Measurements from ENCODE around the gene LRCH1. TPM values are rescaled to one million over a fixed set of nuclear protein-coding genes. Genes with fewer than 3 reads are reported as not detected.
"Not testable (repeated sequence)": the region's sequence is repeated elsewhere in the genome, so short reads cannot be mapped to it uniquely, and the experiment has no call there.

LRCH1 gene
- total RNA-seq, 1 donor = 6.9 TPM

GRCh38 chr13:46509981-46510380 lies 43.0 kb upstream of the LRCH1 start:
- DNase-seq (ENCODE audit: insufficient read length, low spot score, missing footprints) = no peak
- TF ChIP-seq, protein P1, sequence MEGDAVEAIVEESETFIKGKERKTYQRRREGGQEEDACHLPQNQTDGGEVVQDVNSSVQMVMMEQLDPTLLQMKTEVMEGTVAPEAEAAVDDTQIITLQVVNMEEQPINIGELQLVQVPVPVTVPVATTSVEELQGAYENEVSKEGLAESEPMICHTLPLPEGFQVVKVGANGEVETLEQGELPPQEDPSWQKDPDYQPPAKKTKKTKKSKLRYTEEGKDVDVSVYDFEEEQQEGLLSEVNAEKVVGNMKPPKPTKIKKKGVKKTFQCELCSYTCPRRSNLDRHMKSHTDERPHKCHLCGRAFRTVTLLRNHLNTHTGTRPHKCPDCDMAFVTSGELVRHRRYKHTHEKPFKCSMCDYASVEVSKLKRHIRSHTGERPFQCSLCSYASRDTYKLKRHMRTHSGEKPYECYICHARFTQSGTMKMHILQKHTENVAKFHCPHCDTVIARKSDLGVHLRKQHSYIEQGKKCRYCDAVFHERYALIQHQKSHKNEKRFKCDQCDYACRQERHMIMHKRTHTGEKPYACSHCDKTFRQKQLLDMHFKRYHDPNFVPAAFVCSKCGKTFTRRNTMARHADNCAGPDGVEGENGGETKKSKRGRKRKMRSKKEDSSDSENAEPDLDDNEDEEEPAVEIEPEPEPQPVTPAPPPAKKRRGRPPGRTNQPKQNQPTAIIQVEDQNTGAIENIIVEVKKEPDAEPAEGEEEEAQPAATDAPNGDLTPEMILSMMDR (IDR thresholded peaks at IDR 0.05; ENCODE audit: extremely low read depth, low read depth, low read length) = no peak
- H2AFZ ChIP-seq (ENCODE audit: low read length) = no peak overlapping the region
- H3K79me2 ChIP-seq (ENCODE audit: insufficient read depth, low read length) = no peaks in the 10 kb centered on the region
- no peak overlapping the region for H3K4me2 ChIP-seq (ENCODE audit: insufficient read depth, low read length)
- H3K9me3 ChIP-seq (ENCODE audit: low read depth, low read length) = no peaks in the 10 kb centered on the region
- H3K4me1 ChIP-seq (ENCODE audit: insufficient read depth, low read length) = no peaks in the 10 kb centered on the region
- peaks cover 29% of the 10 kb centered on the region for H3K27me3 ChIP-seq (ENCODE audit: insufficient read depth, low read length)
- H3K27ac ChIP-seq (ENCODE audit: low read depth, low read length) = no peak overlapping the region
- no peaks in the 10 kb centered on the region for H4K20me1 ChIP-seq (ENCODE audit: insufficient read depth, low read length)
- H3K4me3 ChIP-seq (ENCODE audit: insufficient read depth, low read length) = no peak overlapping the region
- no peaks in the 10 kb centered on the region for H3K36me3 ChIP-seq (ENCODE audit: insufficient read depth, low read length)

DNA sequence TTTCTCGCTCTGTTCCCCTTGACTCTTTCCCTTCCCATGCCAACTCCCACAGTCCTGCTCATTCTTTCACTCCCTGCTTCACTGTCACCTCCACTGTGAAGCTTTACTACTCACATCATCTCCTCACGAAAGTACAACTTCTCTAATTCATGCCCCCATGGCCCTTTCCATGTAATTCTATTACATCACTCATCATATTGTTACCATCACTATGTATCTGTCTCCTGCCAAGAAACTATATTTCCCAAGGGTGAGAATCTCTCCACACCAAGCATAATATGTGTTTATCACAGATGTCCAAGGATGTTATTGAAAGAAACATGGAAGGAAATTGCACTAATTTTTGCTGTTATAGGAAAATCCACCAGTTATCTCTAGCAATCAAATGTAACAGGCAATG lies 37.2 kb upstream of the LRCH1 start:
- H3K27ac ChIP-seq (ENCODE audit: low read depth, low read length) = no peak overlapping the region

GRCh38 chr13:46516599-46517338 lies 36.2 kb upstream of the LRCH1 start:
- TF ChIP-seq, protein P1 (IDR thresholded peaks at IDR 0.05; ENCODE audit: extremely low read depth, low read depth, low read length) = no peak
- DNase-seq (ENCODE audit: insufficient read length, low spot score, missing footprints) = peak; percentile 72
- Histone ChIP-seq H3K27ac (ENCODE audit: low read depth, low read length) (no peak overlapping the region), H2AFZ (ENCODE audit: low read length) (no peak overlapping the region), H3K36me3 (ENCODE audit: insufficient read depth, low read length) (no peaks in the 10 kb centered on the region), H3K79me2 (ENCODE audit: insufficient read depth, low read length) (no peaks in the 10 kb centered on the region), H3K27me3 (ENCODE audit: insufficient read depth, low read length) (peaks cover 42% of the 10 kb centered on the region), H3K4me3 (ENCODE audit: insufficient read depth, low read length) (no peak overlapping the region), H3K9me3 (ENCODE audit: low read depth, low read length) (no peaks in the 10 kb centered on the region), H4K20me1 (ENCODE audit: insufficient read depth, low read length) (no peaks in the 10 kb centered on the region), H3K4me1 (ENCODE audit: insufficient read depth, low read length) (peaks cover 4% of the 10 kb centered on the region), H3K4me2 (ENCODE audit: insufficient read depth, low read length) (no peak overlapping the region)

More for the DNA sequence above, 37.2 kb upstream of the LRCH1 start:
- TF ChIP-seq, protein P1 (IDR thresholded peaks at IDR 0.05; ENCODE audit: extremely low read depth, low read depth, low read length) = no peak
- H4K20me1 ChIP-seq (ENCODE audit: insufficient read depth, low read length) = no peaks in the 10 kb centered on the region
- H3K4me2 ChIP-seq (ENCODE audit: insufficient read depth, low read length) = no peak overlapping the region
- no peak overlapping the region for H3K4me3 ChIP-seq (ENCODE audit: insufficient read depth, low read length)
- peaks cover 4% of the 10 kb centered on the region for H3K4me1 ChIP-seq (ENCODE audit: insufficient read depth, low read length)
- DNase-seq (ENCODE audit: insufficient read length, low spot score, missing footprints) = peak; percentile 46
- H3K36me3 ChIP-seq (ENCODE audit: insufficient read depth, low read length) = no peaks in the 10 kb centered on the region
- H3K9me3 ChIP-seq (ENCODE audit: low read depth, low read length) = no peaks in the 10 kb centered on the region
- no peaks in the 10 kb centered on the region for H3K79me2 ChIP-seq (ENCODE audit: insufficient read depth, low read length)
- H3K27me3 ChIP-seq (ENCODE audit: insufficient read depth, low read length) = peaks cover 45% of the 10 kb centered on the region
- H2AFZ ChIP-seq (ENCODE audit: low read length) = no peak overlapping the region

GRCh38 chr13:46517748-46518147 lies 35.2 kb upstream of the LRCH1 start:
- not testable (repeated sequence) for H4K20me1 ChIP-seq (ENCODE audit: insufficient read depth, low read length); DNase-seq (ENCODE audit: insufficient read length, low spot score, missing footprints); H3K79me2 ChIP-seq (ENCODE audit: insufficient read depth, low read length); H3K36me3 ChIP-seq (ENCODE audit: insufficient read depth, low read length); H3K27ac ChIP-seq (ENCODE audit: low read depth, low read length); H2AFZ ChIP-seq (ENCODE audit: low read length); H3K4me2 ChIP-seq (ENCODE audit: insufficient read depth, low read length); H3K4me3 ChIP-seq (ENCODE audit: insufficient read depth, low read length); H3K9me3 ChIP-seq (ENCODE audit: low read depth, low read length); H3K4me1 ChIP-seq (ENCODE audit: insufficient read depth, low read length)
- peaks cover 41% of the 10 kb centered on the region for H3K27me3 ChIP-seq (ENCODE audit: insufficient read depth, low read length)
